B cell (primary cell): ENCODE results near the gene IFT52. TPM values are rescaled to one million over a fixed set of nuclear protein-coding genes. Genes with fewer than 3 reads are reported as not detected.

Source experiments
- ATAC-seq: fragments of 200-7000 bp; cut with Tn5 transposase; one replicate; pipeline ENCODE4 v1.10.0; 2021; ENCODE audit warnings: low read depth, mild to moderate bottlenecking, moderate number of reproducible peaks, moderate library complexity
- CTCF ChIA-PET: fragments of 350-600 bp; sonication (Branson Sonifier 250); formaldehyde crosslinking; loops from one replicate; lab custom pipeline; 2021; ENCODE audit warnings: antibody characterized with exemption, inconsistent platforms; lab: Charles Lee
- POLR2A ChIA-PET: fragments of 350-600 bp; sonication (Branson Sonifier 250); formaldehyde crosslinking; loops from one replicate; lab custom pipeline; 2021; ENCODE audit warnings: antibody characterized with exemption; lab: Charles Lee
- DNase-seq: peaks from one replicate; pipeline ENCODE4 v3.0.0; 2013
- H2AFZ ChIP-seq: 2 replicates; pipeline ENCODE4 v1.6.1; 2012; ENCODE audit warnings: mild to moderate bottlenecking, low read depth, low read length; ENCODE audit not compliant: insufficient read depth, poor library complexity, severe bottlenecking
- H3K27ac ChIP-seq, 2 donors: 1 replicate in 1 of 2; 2 replicates in 1 of 2; pipeline ENCODE4 v1.5.1; 2012 to 2013; ENCODE audit warnings: low read length in 2 of 2, mild to moderate bottlenecking in 2 of 2, moderate library complexity in 1 of 2
- H3K27me3 ChIP-seq, 4 experiments: fragments of 200-600 bp in 1 of 4; sonication (generic) in 1 of 4; replicated peaks in 1 of 4; 1 replicate in 2 of 4; 2 replicates in 2 of 4; pipeline versions ENCODE4 v1.6.1 to v1.7.0; 2013 to 2016; ENCODE audit warnings: low read length in 3 of 4, mild to moderate bottlenecking in 2 of 4, mixed read lengths in 1 of 4, moderate library complexity in 1 of 4; ENCODE audit not compliant: insufficient read depth in 4 of 4, control insufficient read depth in 3 of 4; ENCODE audit errors: control extremely low read depth in 1 of 4
- H3K36me3 ChIP-seq, 2 experiments: replicated peaks in 1 of 2; 1 replicate in 1 of 2; 2 replicates in 1 of 2; pipeline versions ENCODE4 v1.6.1 to v1.7.1; 2013; ENCODE audit warnings: low read length in 1 of 2; ENCODE audit not compliant: insufficient read depth in 2 of 2, control insufficient read depth in 1 of 2; ENCODE audit errors: control extremely low read depth in 1 of 2, extremely low read depth in 1 of 2
- H3K4me1 ChIP-seq, 2 donors: fragments of 200-600 bp in 1 of 2; sonication (generic) in 1 of 2; 1 replicate in 1 of 2; 2 replicates in 1 of 2; pipeline versions ENCODE4 v1.5.1 to v1.6.1; 2013 to 2017; ENCODE audit warnings: low read length in 2 of 2; ENCODE audit not compliant: control insufficient read depth in 2 of 2, insufficient read depth in 2 of 2
- H3K4me2 ChIP-seq: replicated peaks from 2 replicates; pipeline ENCODE3; 2012; ENCODE audit warnings: mild to moderate bottlenecking, low read depth, low read length; ENCODE audit not compliant: poor library complexity, severe bottlenecking
- H3K4me3 ChIP-seq, 5 experiments: fragments of 200-600 bp in 1 of 5; sonication (generic) in 1 of 5; 1 replicate in 3 of 5; 2 replicates in 2 of 5; pipeline versions ENCODE4 v1.5.1 to v1.7.0; 2011 to 2016; ENCODE audit warnings: low read length in 4 of 5, mild to moderate bottlenecking in 4 of 5, low read depth in 2 of 5, control low read depth in 1 of 5, moderate library complexity in 1 of 5; ENCODE audit not compliant: insufficient read depth in 1 of 5; ENCODE audit errors: control extremely low read depth in 1 of 5, extremely low read depth in 1 of 5
- H3K79me2 ChIP-seq: fragments of 200-600 bp; sonication (generic); one replicate; pipeline ENCODE4 v1.6.0; 2016; ENCODE audit warnings: low read length; ENCODE audit not compliant: control insufficient read depth, insufficient read depth
- H3K9ac ChIP-seq: fragments of 200-600 bp; sonication (generic); 2 replicates; pipeline ENCODE4 v1.6.1; 2017; ENCODE audit warnings: mild to moderate bottlenecking, low read length, moderate library complexity
- H3K9me3 ChIP-seq, 3 donors: one replicate each; pipeline versions ENCODE4 v1.6.1 to v1.7.1; 2013; ENCODE audit warnings: low read length in 2 of 3; ENCODE audit not compliant: control insufficient read depth in 2 of 3, insufficient read depth in 1 of 3; ENCODE audit errors: control extremely low read depth in 1 of 3
- H4K20me1 ChIP-seq: 2 replicates; pipeline ENCODE4 v1.6.0; 2012; ENCODE audit warnings: mild to moderate bottlenecking, low read length; ENCODE audit not compliant: insufficient read depth, control insufficient read depth, poor library complexity, severe bottlenecking
- H3K27ac Mint-ChIP-seq: one replicate; pipeline ENCODE4 v1.8.0; 2021; ENCODE audit warnings: mixed read lengths
- H3K27me3 Mint-ChIP-seq: one replicate; pipeline ENCODE4 v1.8.0; 2021; ENCODE audit warnings: mixed read lengths
- H3K4me1 Mint-ChIP-seq: one replicate; pipeline ENCODE4 v1.8.0; 2021; ENCODE audit warnings: mixed read lengths
- H3K4me3 Mint-ChIP-seq: one replicate; pipeline ENCODE4 v1.8.0; 2021; ENCODE audit warnings: mixed read lengths
- H3K9me3 Mint-ChIP-seq: one replicate; pipeline ENCODE4 v1.8.0; 2022; ENCODE audit warnings: mixed read lengths; ENCODE audit not compliant: insufficient read depth
- CTCF ChIP-seq: fragments of 200-600 bp; IDR thresholded peaks from one replicate; pipeline ENCODE4 v1.8.0; 2022; ENCODE audit warnings: antibody characterized with exemption, mild to moderate bottlenecking
- EZH2 ChIP-seq: IDR thresholded peaks from 2 replicates; pipeline ENCODE4 v1.6.1; 2012; ENCODE audit warnings: borderline replicate concordance, low read depth, mild to moderate bottlenecking, moderate library complexity, low read length; ENCODE audit not compliant: insufficient read depth, poor library complexity, severe bottlenecking
- WGBS: methylation state at CpG from one replicate; pipeline ENCODE4 v1.1.5; 2013; ENCODE audit warnings: missing lambda C conversion rate; ENCODE audit not compliant: insufficient coverage; 5-methylcytosine and 5-hydroxymethylcytosine counted together
- intact Hi-C: fragments of 100-400 bp; cut with micrococcal nuclease; formaldehyde crosslinking; loops from one replicate; pipeline ENCODE4 v1.10.0; 2022
- polyA plus RNA-seq: library from polyadenylated mRNA; depleted of rRNA; stranded (reverse); fragments of >200 nt; gene quantifications from 2 replicates; pipeline ENCODE4 v1.2.3, GENCODE V29; 2012
- total RNA-seq, 2 donors: library from RNA; stranded (reverse); fragments of 120-200 nt in 1 of 2; gene quantifications; 1 replicate in 1 of 2; 2 replicates in 1 of 2; pipeline versions ENCODE4 v1.2.3 to v1.2.4, GENCODE V29; 2013 to 2022

The IFT52 gene
- total and polyA plus RNA-seq, 2 donors (not counting 1 experiment from before 2014, with no cell fraction given): 16.7 to 18.4 TPM

DNA sequence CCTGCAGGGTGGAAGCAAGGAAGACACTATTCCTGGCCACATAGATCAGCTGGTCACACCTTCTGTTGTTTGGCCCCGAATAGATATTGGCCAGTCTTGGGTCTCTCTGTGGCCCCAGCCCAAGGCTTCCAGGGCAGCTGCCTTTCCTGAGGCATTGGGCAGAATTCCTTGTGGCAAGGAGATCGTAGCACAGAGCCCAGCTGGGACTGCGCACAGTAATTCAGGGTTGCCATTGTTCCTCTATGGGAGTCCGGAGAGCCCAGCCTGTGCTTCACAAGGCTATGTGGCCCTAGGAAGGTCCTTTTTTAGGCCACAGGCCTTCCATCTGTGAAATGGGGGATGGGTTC lies 25.0 kb upstream of the IFT52 start:
- Histone ChIP-seq H3K4me1 (no peaks in the 10 kb centered on the region), H3K27me3 (no peaks in the 10 kb centered on the region), H3K27ac (no peak overlapping the region), H3K9ac (no peak overlapping the region), H3K4me3 (no peak overlapping the region), H4K20me1 (no peaks in the 10 kb centered on the region), H3K9me3 (no peaks in the 10 kb centered on the region), H2AFZ (no peak overlapping the region), H3K79me2 (no peaks in the 10 kb centered on the region), H3K36me3 (no peaks in the 10 kb centered on the region), H3K4me2 (no peak overlapping the region)
- Mint-ChIP-seq H3K27me3 (no peaks in the 10 kb centered on the region), H3K9me3 (no peaks in the 10 kb centered on the region), H3K4me1 (no peaks in the 10 kb centered on the region), H3K4me3 (no peak overlapping the region), H3K27ac (no peak overlapping the region)
- CTCF ChIA-PET: interaction anchor here (1.4 to 1.8 kb wide), 2 partner anchors 28 to 126 kb away, joined by 4 read pairs; no protein-coding TSS in a partner anchor
- intact Hi-C loops: no loop called here
- no peak for DNase-seq
- TF ChIP-seq EZH2 (no peak), CTCF (no peak)
- ATAC-seq: no peak
- POLR2A ChIA-PET: no interaction called here
- WGBS: 97% methylated on average over 4 of the region's 4 CpGs

DNA sequence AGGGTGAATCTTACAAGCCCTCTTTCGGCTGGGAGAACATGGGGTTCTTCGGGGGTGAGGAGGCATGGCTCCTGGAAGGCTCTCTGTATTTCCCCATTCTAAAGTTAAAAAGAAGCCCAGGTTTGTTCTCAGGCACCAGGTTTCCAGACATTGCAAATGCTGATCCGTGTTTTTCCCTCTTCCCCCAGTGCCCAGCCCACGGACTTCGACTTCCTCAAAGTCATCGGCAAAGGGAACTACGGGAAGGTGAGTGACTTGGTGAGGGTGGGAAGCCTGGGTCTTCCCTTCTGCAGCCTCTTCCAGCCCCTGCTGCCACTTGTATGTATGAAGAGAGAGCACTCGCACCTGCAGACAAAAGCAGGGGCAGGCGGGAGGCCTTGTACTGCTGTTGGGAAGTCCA lies 23.3 kb upstream of the IFT52 start:
- Mint-ChIP-seq H3K4me3 (no peak overlapping the region), H3K27me3 (no peaks in the 10 kb centered on the region), H3K9me3 (no peaks in the 10 kb centered on the region), H3K4me1 (no peaks in the 10 kb centered on the region), H3K27ac (no peak overlapping the region)
- ATAC-seq: no peak
- Histone ChIP-seq H3K4me1 (no peaks in the 10 kb centered on the region), H3K4me3 (no peak overlapping the region), H3K36me3 (no peaks in the 10 kb centered on the region), H3K27ac (no peak overlapping the region), H3K79me2 (no peaks in the 10 kb centered on the region), H3K27me3 (no peaks in the 10 kb centered on the region), H3K9ac (no peak overlapping the region), H4K20me1 (no peaks in the 10 kb centered on the region), H3K9me3 (no peaks in the 10 kb centered on the region), H2AFZ (no peak overlapping the region), H3K4me2 (no peak overlapping the region)
- POLR2A ChIA-PET: no interaction called here
- 100% methylated on average over 2 of the region's 9 CpGs for WGBS
- CTCF ChIA-PET: no interaction called here
- TF ChIP-seq EZH2 (no peak), CTCF (no peak)
- DNase-seq: no peak
- intact Hi-C loops: no loop called here
